Cardiac muscle cell (in vitro differentiated cells and primary cell): ENCODE results near the gene BAIAP2L1. TPM values are rescaled to one million over a fixed set of nuclear protein-coding genes. Genes with fewer than 3 reads are reported as not detected.
"Not testable (repeated sequence)": the region's sequence is repeated elsewhere in the genome, so short reads cannot be mapped to it uniquely, and the experiment has no call there.

Experiments used
- DNase-seq, 2 donors: peaks; one replicate each; pipeline versions ENCODE4 v3.0.0 to v3.0.0-alpha.2; 2010 to 2017; ENCODE audit warnings: low read depth in 1 of 2, low spot score in 1 of 2
- H3K27ac ChIP-seq: fragments of 200-600 bp; sonication (generic); 2 replicates; pipeline ENCODE4 v1.5.1; 2016
- H3K27me3 ChIP-seq: fragments of 200-600 bp; sonication (generic); 2 replicates; pipeline ENCODE4 v1.6.0; 2016; ENCODE audit warnings: control low read depth
- H3K36me3 ChIP-seq: fragments of 200-600 bp; sonication (generic); 2 replicates; pipeline ENCODE4 v1.5.1; 2016; ENCODE audit warnings: control low read depth
- H3K4me1 ChIP-seq: fragments of 200-600 bp; sonication (generic); 2 replicates; pipeline ENCODE4 v1.8.1; 2017; ENCODE audit warnings: low read depth, mild to moderate bottlenecking, mixed run types
- H3K4me3 ChIP-seq: fragments of 200-600 bp; sonication (generic); 2 replicates; pipeline ENCODE4 v1.5.1; 2016; ENCODE audit warnings: mild to moderate bottlenecking
- H3K9me3 ChIP-seq: fragments of 200-600 bp; sonication (generic); 2 replicates; pipeline ENCODE4 v1.5.1; 2017; ENCODE audit warnings: low read depth, mild to moderate bottlenecking, control low read depth
- polyA plus RNA-seq: library from polyadenylated mRNA; unstranded; fragments of >200 nt; fragmentation: Nextera tagmentation; extraction: Ambion mirVana; gene quantifications from 2 replicates; pipeline ENCODE4 v1.2.1, GENCODE V29; 2016
- total RNA-seq: library from RNA; depleted of rRNA; stranded (reverse); fragments of >200 nt; gene quantifications from 2 replicates; pipeline ENCODE4 v1.2.3, GENCODE V29; 2016
- TF ChIP-seq, protein P1 (sequence below): IDR thresholded peaks from 2 replicates; pipeline ENCODE4 v1.5.1; 2012; ENCODE audit warnings: low read depth, mild to moderate bottlenecking, low read length

The BAIAP2L1 gene
- total and polyA plus RNA-seq, 2 experiments from 2014 or later: 7.6 to 11.6 TPM

GRCh38 chr7:98418271-98418635 is 17.4 kb upstream of the BAIAP2L1 start:
- no peak overlapping the region for H3K27ac ChIP-seq
- TF ChIP-seq, protein P1, sequence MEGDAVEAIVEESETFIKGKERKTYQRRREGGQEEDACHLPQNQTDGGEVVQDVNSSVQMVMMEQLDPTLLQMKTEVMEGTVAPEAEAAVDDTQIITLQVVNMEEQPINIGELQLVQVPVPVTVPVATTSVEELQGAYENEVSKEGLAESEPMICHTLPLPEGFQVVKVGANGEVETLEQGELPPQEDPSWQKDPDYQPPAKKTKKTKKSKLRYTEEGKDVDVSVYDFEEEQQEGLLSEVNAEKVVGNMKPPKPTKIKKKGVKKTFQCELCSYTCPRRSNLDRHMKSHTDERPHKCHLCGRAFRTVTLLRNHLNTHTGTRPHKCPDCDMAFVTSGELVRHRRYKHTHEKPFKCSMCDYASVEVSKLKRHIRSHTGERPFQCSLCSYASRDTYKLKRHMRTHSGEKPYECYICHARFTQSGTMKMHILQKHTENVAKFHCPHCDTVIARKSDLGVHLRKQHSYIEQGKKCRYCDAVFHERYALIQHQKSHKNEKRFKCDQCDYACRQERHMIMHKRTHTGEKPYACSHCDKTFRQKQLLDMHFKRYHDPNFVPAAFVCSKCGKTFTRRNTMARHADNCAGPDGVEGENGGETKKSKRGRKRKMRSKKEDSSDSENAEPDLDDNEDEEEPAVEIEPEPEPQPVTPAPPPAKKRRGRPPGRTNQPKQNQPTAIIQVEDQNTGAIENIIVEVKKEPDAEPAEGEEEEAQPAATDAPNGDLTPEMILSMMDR: no peak
- DNase-seq: peak in 1 of 2 donors; percentile 19

DNA sequence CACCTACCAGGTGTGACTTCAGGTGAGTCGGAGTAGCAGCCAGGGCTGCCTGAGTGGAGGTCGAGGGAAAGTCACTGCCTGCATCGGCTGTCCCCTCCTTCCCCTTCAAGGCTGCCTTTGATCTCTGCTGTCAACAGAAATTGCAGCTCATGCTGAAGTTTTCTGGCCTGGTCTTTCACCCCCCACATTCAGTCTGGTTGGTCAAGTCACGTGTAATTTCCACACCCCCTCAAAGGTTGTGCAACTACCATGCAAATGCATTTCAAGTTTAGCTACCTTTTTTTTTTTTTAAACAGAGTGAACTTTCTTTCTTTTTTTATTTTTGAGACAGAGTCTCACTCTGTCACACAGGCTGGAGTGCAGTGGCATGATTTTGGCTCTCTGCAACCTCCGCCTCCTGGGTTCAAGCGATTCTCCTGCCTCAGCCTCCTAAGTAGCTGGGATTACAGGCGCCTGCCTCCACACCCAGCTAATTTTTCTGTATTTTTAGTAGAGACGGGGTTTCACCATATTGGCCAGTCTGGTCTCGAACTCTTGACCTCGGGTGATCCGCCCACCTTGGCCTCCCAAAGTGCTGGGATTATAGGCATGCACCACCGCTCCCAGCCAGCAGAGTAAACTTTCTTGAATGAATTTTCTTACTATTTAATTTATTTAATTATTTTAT is 16.8 kb upstream of the BAIAP2L1 start:
- H3K4me1 ChIP-seq, H3K9me3 ChIP-seq, H3K4me3 ChIP-seq, H3K36me3 ChIP-seq, H3K27ac ChIP-seq, H3K27me3 ChIP-seq: not testable (repeated sequence)
- peak; percentile 18 to 87 for DNase-seq

More at GRCh38 chr7:98418271-98418635, 17.4 kb upstream of the BAIAP2L1 start:
- Histone ChIP-seq H3K36me3 (no peaks in the 10 kb centered on the region), H3K9me3 (no peaks in the 10 kb centered on the region), H3K4me1 (peaks cover 4% of the 10 kb centered on the region), H3K4me3 (no peak overlapping the region), H3K27me3 (no peaks in the 10 kb centered on the region)

DNA sequence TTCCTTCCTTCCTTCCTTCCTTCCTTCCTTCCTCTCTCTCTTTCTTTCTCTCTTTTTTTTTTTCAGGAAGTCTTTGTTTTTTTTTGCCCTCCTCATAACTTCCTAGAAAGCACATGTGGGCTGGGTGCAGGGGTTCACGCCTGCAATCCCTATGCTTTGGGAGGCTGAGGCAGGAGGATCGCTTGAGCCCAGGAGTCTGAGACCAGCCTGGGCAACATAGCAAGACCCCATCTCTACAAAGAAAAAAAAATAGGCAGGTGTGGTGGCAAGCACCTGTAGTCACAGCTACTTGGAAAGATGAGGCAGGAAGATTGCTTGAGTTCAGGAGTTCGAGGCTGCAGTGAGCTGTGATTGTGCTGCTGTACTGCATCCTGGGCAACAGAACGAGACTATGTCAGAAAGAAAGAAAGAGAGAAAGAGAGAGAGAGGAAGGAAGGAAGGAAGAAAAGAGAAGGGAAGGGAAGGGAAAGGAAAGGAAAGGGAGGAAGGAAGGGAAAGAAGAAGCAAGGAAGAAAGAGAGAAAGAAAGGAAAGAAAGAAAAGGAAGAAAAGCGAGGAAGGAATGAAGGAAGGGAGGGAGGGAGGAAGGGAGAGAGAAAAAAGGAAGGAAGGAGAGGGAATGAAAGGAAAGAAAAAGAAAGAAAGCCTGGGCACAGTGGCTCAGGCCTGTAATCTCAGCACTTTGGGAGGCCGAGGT is 13.5 kb upstream of the BAIAP2L1 start:
- Histone ChIP-seq H3K27me3 (no peaks in the 10 kb centered on the region), H3K4me1 (peaks cover 4% of the 10 kb centered on the region), H3K4me3 (no peak overlapping the region), H3K27ac (no peak overlapping the region), H3K36me3 (no peaks in the 10 kb centered on the region), H3K9me3 (no peaks in the 10 kb centered on the region)
- DNase-seq: no peak
- TF ChIP-seq, protein P1: no peak

GRCh38 chr7:98413655-98414054 is 12.8 kb upstream of the BAIAP2L1 start:
- H3K9me3 ChIP-seq, H3K4me1 ChIP-seq, H3K4me3 ChIP-seq, H3K27ac ChIP-seq, DNase-seq, H3K36me3 ChIP-seq, H3K27me3 ChIP-seq: not testable (repeated sequence)

DNA sequence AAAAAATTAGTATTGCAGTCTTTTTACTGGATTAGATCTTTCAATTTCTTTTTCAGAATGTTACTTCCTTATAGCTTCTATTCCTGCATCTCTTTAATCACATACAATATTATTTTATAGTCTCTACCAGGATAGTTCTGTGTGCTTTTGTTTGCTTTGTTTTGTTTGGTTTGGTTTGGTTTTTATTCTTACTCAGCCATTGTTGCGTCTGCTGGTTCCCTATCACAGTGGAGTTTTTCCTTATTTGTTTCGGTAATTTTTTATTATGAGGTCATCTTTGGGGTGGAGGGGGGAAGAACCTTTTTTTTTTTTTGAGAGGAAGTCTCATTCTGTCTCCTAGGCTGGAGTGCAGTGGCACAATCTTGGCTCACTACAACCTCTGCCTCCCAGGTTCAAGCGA is 9.0 kb upstream of the BAIAP2L1 start:
- H3K36me3 ChIP-seq: no peaks in the 10 kb centered on the region
- no peak overlapping the region for H3K4me3 ChIP-seq
- no peaks in the 10 kb centered on the region for H3K4me1 ChIP-seq
- TF ChIP-seq, protein P1: no peak
- DNase-seq: no peak
- H3K27me3 ChIP-seq: no peaks in the 10 kb centered on the region
- H3K27ac ChIP-seq: no peak overlapping the region
- no peaks in the 10 kb centered on the region for H3K9me3 ChIP-seq

GRCh38 chr7:98408146-98408545 is 7.3 kb upstream of the BAIAP2L1 start:
- not testable (repeated sequence) for H3K27me3 ChIP-seq, H3K27ac ChIP-seq, H3K9me3 ChIP-seq, H3K4me3 ChIP-seq, H3K36me3 ChIP-seq, H3K4me1 ChIP-seq, DNase-seq

GRCh38 chr7:98406827-98407226 is 5.9 kb upstream of the BAIAP2L1 start:
- TF ChIP-seq, protein P1: no peak
- no peaks in the 10 kb centered on the region for H3K36me3 ChIP-seq
- H3K27ac ChIP-seq: no peak overlapping the region
- H3K4me3 ChIP-seq: no peak overlapping the region
- no peaks in the 10 kb centered on the region for H3K9me3 ChIP-seq
- no peak for DNase-seq
- H3K27me3 ChIP-seq: no peaks in the 10 kb centered on the region
- no peaks in the 10 kb centered on the region for H3K4me1 ChIP-seq
